PC-3 (cell line): Measurements from ENCODE around the gene RAB17.

Source experiments
- CTCF ChIP-seq: fragments of 300-600 bp; sonication (generic); conservative IDR thresholded peaks from 2 replicates; pipeline ENCODE4 v1.5.1; 2017; ENCODE audit warnings: antibody characterized with exemption, low read depth, mild to moderate bottlenecking, low read length
- EZH2 ChIP-seq: fragments of 300-600 bp; sonication (generic); IDR thresholded peaks from one replicate; pipeline ENCODE4 v1.6.1; 2017; ENCODE audit warnings: antibody characterized with exemption, mild to moderate bottlenecking, low read length; ENCODE audit not compliant: unreplicated experiment

DNA sequence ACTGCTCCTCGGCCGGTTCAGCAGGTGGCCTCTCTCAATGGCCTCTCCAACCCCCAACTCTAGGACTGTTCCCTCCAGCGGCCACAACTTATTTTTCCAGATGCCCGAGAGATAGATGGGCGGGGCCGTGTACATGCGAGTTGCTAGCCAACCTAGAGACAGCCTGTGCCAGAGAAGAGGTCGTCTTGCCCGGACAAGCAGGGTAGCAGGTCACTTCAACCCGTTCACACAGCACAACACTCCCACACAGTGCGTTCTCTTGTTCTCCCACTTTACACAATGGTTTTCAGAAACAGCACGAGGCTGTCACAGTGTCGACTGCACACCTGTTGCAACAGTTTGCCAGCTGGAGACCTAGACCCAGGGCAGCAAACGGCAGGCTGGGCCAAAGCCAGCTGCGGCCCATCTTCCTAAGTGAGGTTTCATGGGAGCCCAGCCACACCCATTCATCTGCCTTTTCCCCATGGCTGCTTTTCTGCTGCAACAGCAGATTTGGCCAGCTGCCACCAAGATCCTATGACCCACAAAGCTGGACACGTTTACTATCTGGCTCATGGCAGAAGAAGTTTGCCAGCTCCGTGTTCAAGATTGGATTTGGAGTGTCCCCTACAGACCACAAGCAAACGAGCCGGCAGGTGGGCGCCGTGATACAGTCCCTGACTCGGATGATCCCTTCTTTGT, 31.4 kb downstream of the RAB17 start:
- TF ChIP-seq EZH2, result no peak
- TF ChIP-seq CTCF, result no peak
